ENCODE results near the gene MRPS33. TPM values are rescaled to one million over a fixed set of nuclear protein-coding genes. Genes with fewer than 3 reads are reported as not detected.

The MRPS33 gene
- total and polyA plus RNA-seq, 10 of the 15 experiments (the other 5 are each of a cell fraction or from before 2014, with no cell fraction given) = 48.4 to 372 (median 124) TPM

GRCh38 chr7:140967438-140967837 is 47.3 kb downstream of the MRPS33 start:
- 0% methylated on average over 2 of the region's 2 CpGs for WGBS (ENCODE audit: insufficient coverage, insufficient replicate concordance, low lambda C conversion rate, missing lambda C conversion rate)
- SMC1A ChIA-PET (ENCODE audit: uncharacterized antibody, unreplicated experiment) = no interaction called here
- no peak for TF ChIP-seq NR2C1 (IDR thresholded peaks at IDR 0.05)
- TF ChIP-seq SMAD5 (IDR thresholded peaks at IDR 0.05; ENCODE audit: low read depth) = no peak
- TF ChIP-seq HSF1 (IDR thresholded peaks at IDR 0.05; ENCODE audit: low read depth, low read length) = no peak
- in situ Hi-C loops (cut with MboI) (no loop called here), intact Hi-C loops (cut with micrococcal nuclease; ENCODE audit: unreplicated experiment) (no loop called here)
- Histone ChIP-seq H3K36me3 (ENCODE audit: control insufficient read depth in 2 of 2, insufficient read depth in 2 of 2, low read length in 1 of 2) (no peaks in the 10 kb centered on the region), H4K20me1 (ENCODE audit: control insufficient read depth, insufficient read depth) (no peaks in the 10 kb centered on the region), H3K4me3 (no peak overlapping the region), H3K9ac (ENCODE audit: control insufficient read depth, insufficient read depth, low read length) (no peak overlapping the region), H3K27ac (ENCODE audit: control insufficient read depth, insufficient read depth) (no peak overlapping the region), H3K79me2 (ENCODE audit: control insufficient read depth, insufficient read depth, low read length) (no peaks in the 10 kb centered on the region), H3K4me2 (ENCODE audit: control insufficient read depth, insufficient read depth) (no peak overlapping the region), H3K9me3 (replicated peaks; ENCODE audit: control insufficient read depth, insufficient read depth, low read length) (no peaks in the 10 kb centered on the region), H3K4me1 (ENCODE audit: control insufficient read depth, insufficient read depth, low read length) (no peaks in the 10 kb centered on the region), H3K27me3 (replicated peaks in 1 of 2; ENCODE audit: control insufficient read depth in 2 of 2, insufficient read depth in 2 of 2, low read length in 1 of 2) (no peaks in the 10 kb centered on the region), H2AFZ (ENCODE audit: control insufficient read depth, low read depth, low read length) (no peak overlapping the region)
- CTCF ChIA-PET = interaction anchor here (1.3 kb wide), 1 partner anchor 157 kb away, joined by 4 read pairs; no protein-coding TSS in a partner anchor
- no TSS peak for BruUV-seq (replicated peaks)
- ATAC-seq = no peak
- POLR2A ChIA-PET = no interaction called here
- no peak for FAIRE-seq
- no peak for DNase-seq (ENCODE audit: low read depth, low spot score)
- RAD21 ChIA-PET (ENCODE audit: unreplicated experiment) = no interaction called here

- no peak for FAIRE-seq
- in situ Hi-C loops (cut with MboI) = no loop called here
- intact Hi-C loops (cut with micrococcal nuclease; ENCODE audit: unreplicated experiment) = no loop called here
- Histone ChIP-seq H3K4me1 (ENCODE audit: control insufficient read depth, insufficient read depth, low read length) (no peaks in the 10 kb centered on the region), H3K4me2 (ENCODE audit: control insufficient read depth, insufficient read depth) (no peak overlapping the region), H3K27me3 (replicated peaks in 1 of 2; ENCODE audit: control insufficient read depth in 2 of 2, insufficient read depth in 2 of 2, low read length in 1 of 2) (no peaks in the 10 kb centered on the region), H3K9ac (ENCODE audit: control insufficient read depth, insufficient read depth, low read length) (no peak overlapping the region), H3K27ac (ENCODE audit: control insufficient read depth, insufficient read depth) (no peak overlapping the region), H3K79me2 (ENCODE audit: control insufficient read depth, insufficient read depth, low read length) (no peaks in the 10 kb centered on the region), H3K36me3 (ENCODE audit: control insufficient read depth in 2 of 2, insufficient read depth in 2 of 2, low read length in 1 of 2) (no peaks in the 10 kb centered on the region), H2AFZ (ENCODE audit: control insufficient read depth, low read depth, low read length) (no peak overlapping the region), H3K9me3 (replicated peaks; ENCODE audit: control insufficient read depth, insufficient read depth, low read length) (no peaks in the 10 kb centered on the region), H3K4me3 (no peak overlapping the region), H4K20me1 (ENCODE audit: control insufficient read depth, insufficient read depth) (no peaks in the 10 kb centered on the region)
- DNase-seq (ENCODE audit: low read depth, low spot score) = no peak
- BruUV-seq (replicated peaks) = no TSS peak
- SMC1A ChIA-PET (ENCODE audit: uncharacterized antibody, unreplicated experiment) = no interaction called here
- RAD21 ChIA-PET (ENCODE audit: unreplicated experiment) = no interaction called here
- CTCF ChIA-PET = interaction anchor here (1.3 kb wide), 1 partner anchor 156 kb away, joined by 4 read pairs; no protein-coding TSS in a partner anchor
- POLR2A ChIA-PET = no interaction called here
- ATAC-seq = 0 out of 3 replicates have a peak, but pooled peaks have one; percentile 21
- WGBS (ENCODE audit: insufficient coverage, insufficient replicate concordance, low lambda C conversion rate, missing lambda C conversion rate) = 18% methylated on average over 5 of the region's 5 CpGs
- TF ChIP-seq ZBTB33 (IDR thresholded peaks at IDR 0.05) (no peak), ESRRA (IDR thresholded peaks at IDR 0.05; ENCODE audit: low read length) (no peak), CTCF (IDR thresholded peaks at IDR 0.05 in 2 of 3, conservative IDR thresholded peaks at IDR 0.05 in 1 of 3; ENCODE audit: control insufficient read depth in 2 of 3, extremely low read depth in 1 of 3, insufficient read depth in 1 of 3, low read depth in 3 of 3, low read length in 3 of 3) (no peak), ZNF384 (IDR thresholded peaks at IDR 0.05; ENCODE audit: borderline replicate concordance, low read depth, low read length) (no peak), RAD21 (IDR thresholded peaks at IDR 0.05; ENCODE audit: insufficient read depth, low read depth, low read length) (no peak)
Observed at GRCh38 chr7:140966561-140967233, 48.1 kb downstream of the MRPS33 start.

All from GM12878 (cell line).